ENCODE measurements around the gene CACNA1I.

- TF ChIP-seq RAD21 (IDR thresholded peaks at IDR 0.05; ENCODE audit: low read depth) (no peak), FOXM1 (IDR thresholded peaks at IDR 0.05; ENCODE audit: borderline replicate concordance, low read depth) (no peak), TAF1 (IDR thresholded peaks at IDR 0.05; ENCODE audit: low read depth) (no peak), EP300 (IDR thresholded peaks at IDR 0.05; ENCODE audit: borderline replicate concordance) (no peak), YY1 (IDR thresholded peaks at IDR 0.05; ENCODE audit: low read depth) (no peak), NFIC (IDR thresholded peaks at IDR 0.05) (no peak), CEBPB (IDR thresholded peaks at IDR 0.05) (no peak), CREB1 (IDR thresholded peaks at IDR 0.05; ENCODE audit: low read depth) (no peak), TEAD4 (IDR thresholded peaks at IDR 0.05) (no peak)
- TF ChIP-seq, protein P1, sequence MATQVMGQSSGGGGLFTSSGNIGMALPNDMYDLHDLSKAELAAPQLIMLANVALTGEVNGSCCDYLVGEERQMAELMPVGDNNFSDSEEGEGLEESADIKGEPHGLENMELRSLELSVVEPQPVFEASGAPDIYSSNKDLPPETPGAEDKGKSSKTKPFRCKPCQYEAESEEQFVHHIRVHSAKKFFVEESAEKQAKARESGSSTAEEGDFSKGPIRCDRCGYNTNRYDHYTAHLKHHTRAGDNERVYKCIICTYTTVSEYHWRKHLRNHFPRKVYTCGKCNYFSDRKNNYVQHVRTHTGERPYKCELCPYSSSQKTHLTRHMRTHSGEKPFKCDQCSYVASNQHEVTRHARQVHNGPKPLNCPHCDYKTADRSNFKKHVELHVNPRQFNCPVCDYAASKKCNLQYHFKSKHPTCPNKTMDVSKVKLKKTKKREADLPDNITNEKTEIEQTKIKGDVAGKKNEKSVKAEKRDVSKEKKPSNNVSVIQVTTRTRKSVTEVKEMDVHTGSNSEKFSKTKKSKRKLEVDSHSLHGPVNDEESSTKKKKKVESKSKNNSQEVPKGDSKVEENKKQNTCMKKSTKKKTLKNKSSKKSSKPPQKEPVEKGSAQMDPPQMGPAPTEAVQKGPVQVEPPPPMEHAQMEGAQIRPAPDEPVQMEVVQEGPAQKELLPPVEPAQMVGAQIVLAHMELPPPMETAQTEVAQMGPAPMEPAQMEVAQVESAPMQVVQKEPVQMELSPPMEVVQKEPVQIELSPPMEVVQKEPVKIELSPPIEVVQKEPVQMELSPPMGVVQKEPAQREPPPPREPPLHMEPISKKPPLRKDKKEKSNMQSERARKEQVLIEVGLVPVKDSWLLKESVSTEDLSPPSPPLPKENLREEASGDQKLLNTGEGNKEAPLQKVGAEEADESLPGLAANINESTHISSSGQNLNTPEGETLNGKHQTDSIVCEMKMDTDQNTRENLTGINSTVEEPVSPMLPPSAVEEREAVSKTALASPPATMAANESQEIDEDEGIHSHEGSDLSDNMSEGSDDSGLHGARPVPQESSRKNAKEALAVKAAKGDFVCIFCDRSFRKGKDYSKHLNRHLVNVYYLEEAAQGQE (IDR thresholded peaks at IDR 0.05; ENCODE audit: low read depth) = no peak
- TF ChIP-seq, protein P2, sequence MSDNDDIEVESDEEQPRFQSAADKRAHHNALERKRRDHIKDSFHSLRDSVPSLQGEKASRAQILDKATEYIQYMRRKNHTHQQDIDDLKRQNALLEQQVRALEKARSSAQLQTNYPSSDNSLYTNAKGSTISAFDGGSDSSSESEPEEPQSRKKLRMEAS (IDR thresholded peaks at IDR 0.05) = no peak
- TF ChIP-seq, protein P3, sequence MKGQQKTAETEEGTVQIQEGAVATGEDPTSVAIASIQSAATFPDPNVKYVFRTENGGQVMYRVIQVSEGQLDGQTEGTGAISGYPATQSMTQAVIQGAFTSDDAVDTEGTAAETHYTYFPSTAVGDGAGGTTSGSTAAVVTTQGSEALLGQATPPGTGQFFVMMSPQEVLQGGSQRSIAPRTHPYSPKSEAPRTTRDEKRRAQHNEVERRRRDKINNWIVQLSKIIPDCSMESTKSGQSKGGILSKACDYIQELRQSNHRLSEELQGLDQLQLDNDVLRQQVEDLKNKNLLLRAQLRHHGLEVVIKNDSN (IDR thresholded peaks at IDR 0.05) = 0 out of 2 replicates have a peak, but pooled peaks have one; percentile 30
Measured at GRCh38 chr22:39658367-39658766, 87.8 kb downstream of the CACNA1I start.

Measured in Ishikawa (cell line).